Mammary epithelial cell (primary cell): Measurements from ENCODE around the gene DGKD.

Experiments
- EZH2 ChIP-seq: IDR thresholded peaks from 2 replicates; pipeline ENCODE4 v1.6.1; 2012; ENCODE audit warnings: low read length, inconsistent platforms, borderline replicate concordance
- TF ChIP-seq, protein P1 (sequence below), 2 donors: IDR thresholded peaks in 1 of 2; conservative IDR thresholded peaks in 1 of 2; 2 replicates each; pipeline ENCODE4 v1.5.1; 2011 to 2012; ENCODE audit warnings: inconsistent platforms in 2 of 2, low read length in 2 of 2, mild to moderate bottlenecking in 2 of 2, control low read depth in 1 of 2, low read depth in 1 of 2; ENCODE audit not compliant: insufficient read depth in 1 of 2; ENCODE audit errors: extremely low read depth in 1 of 2

DNA sequence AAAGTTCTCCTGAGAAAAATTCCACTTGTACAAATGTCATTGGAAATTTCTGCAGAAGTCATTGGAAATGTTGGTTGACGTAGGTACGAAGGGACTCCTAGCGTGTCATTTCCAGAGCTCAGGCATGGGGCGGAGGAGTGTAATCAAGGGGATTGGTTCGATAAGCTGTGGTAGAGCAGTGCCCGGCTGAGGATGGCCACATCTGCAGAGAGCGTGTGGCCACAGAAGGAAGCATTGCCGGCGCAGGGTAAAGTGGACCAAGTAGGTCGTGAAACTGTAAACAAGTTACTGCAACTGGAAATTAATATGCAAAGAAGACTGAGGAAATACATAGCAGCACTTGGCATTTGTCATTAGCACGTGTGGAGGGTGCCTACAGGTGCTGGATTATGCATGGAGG is 101.8 kb downstream of the DGKD start:
- TF ChIP-seq, protein P1, sequence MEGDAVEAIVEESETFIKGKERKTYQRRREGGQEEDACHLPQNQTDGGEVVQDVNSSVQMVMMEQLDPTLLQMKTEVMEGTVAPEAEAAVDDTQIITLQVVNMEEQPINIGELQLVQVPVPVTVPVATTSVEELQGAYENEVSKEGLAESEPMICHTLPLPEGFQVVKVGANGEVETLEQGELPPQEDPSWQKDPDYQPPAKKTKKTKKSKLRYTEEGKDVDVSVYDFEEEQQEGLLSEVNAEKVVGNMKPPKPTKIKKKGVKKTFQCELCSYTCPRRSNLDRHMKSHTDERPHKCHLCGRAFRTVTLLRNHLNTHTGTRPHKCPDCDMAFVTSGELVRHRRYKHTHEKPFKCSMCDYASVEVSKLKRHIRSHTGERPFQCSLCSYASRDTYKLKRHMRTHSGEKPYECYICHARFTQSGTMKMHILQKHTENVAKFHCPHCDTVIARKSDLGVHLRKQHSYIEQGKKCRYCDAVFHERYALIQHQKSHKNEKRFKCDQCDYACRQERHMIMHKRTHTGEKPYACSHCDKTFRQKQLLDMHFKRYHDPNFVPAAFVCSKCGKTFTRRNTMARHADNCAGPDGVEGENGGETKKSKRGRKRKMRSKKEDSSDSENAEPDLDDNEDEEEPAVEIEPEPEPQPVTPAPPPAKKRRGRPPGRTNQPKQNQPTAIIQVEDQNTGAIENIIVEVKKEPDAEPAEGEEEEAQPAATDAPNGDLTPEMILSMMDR (conservative IDR thresholded peaks at IDR 0.05 in 1 of 2, IDR thresholded peaks at IDR 0.05 in 1 of 2; ENCODE audit: extremely low read depth in 1 of 2, insufficient read depth in 1 of 2, low read depth in 1 of 2, low read length in 2 of 2) = no peak
- no peak for TF ChIP-seq EZH2
